Caco-2 (cell line): Measurements from ENCODE around the gene RNF151. TPM values are rescaled to one million over a fixed set of nuclear protein-coding genes. Genes with fewer than 3 reads are reported as not detected.

Experiments used
- BruUV-seq: library from RNA; stranded (reverse); fragments of 400-500 nt; replicated peaks from 2 replicates; lab custom pipeline; 2021; lab: Mats Ljungman, UMichigan
- CTCF ChIA-PET: fragments of 300-600 bp; sonication (Branson Sonifier 250); formaldehyde crosslinking; loops from one replicate; lab custom pipeline; 2022; ENCODE audit warnings: antibody characterized with exemption; lab: Charles Lee
- POLR2A ChIA-PET: fragments of 300-600 bp; sonication (Branson Sonifier 250); formaldehyde crosslinking; loops from one replicate; lab custom pipeline; 2022; ENCODE audit warnings: antibody characterized with exemption; lab: Charles Lee
- DNase-seq, 2 experiments: peaks; one replicate each; pipeline versions ENCODE4 v3.0.0 to v3.0.0-alpha.2; 2020 to 2022
- H3K27me3 ChIP-seq: replicated peaks from 2 replicates; pipeline ENCODE4 v1.6.0; 2011; ENCODE audit warnings: low read length; ENCODE audit not compliant: control insufficient read depth, insufficient read depth
- H3K36me3 ChIP-seq: 2 replicates; pipeline ENCODE4 v1.5.1; 2011; ENCODE audit warnings: low read length; ENCODE audit not compliant: control insufficient read depth, insufficient read depth
- H3K4me1 ChIP-seq: fragments of 250-450 bp; sonication (Bioruptor Pico); 2 replicates; pipeline ENCODE4 v1.5.1; 2020; ENCODE audit warnings: mild to moderate bottlenecking
- H3K4me3 ChIP-seq: 2 replicates; pipeline ENCODE4 v1.5.1; 2011; ENCODE audit warnings: low read depth, mild to moderate bottlenecking, control low read depth, low read length
- H3K9me3 ChIP-seq: fragments of 250-450 bp; sonication (Bioruptor Pico); 2 replicates; pipeline ENCODE4 v1.5.1; 2020; ENCODE audit warnings: mild to moderate bottlenecking, moderate library complexity
- H3K27ac Mint-ChIP-seq: one replicate; pipeline ENCODE4 v1.8.0; 2022; ENCODE audit warnings: mixed read lengths; ENCODE audit not compliant: unreplicated experiment
- H3K27me3 Mint-ChIP-seq: one replicate; pipeline ENCODE4 v1.8.0; 2022; ENCODE audit warnings: mixed read lengths; ENCODE audit not compliant: insufficient read depth, unreplicated experiment
- H3K36me3 Mint-ChIP-seq: one replicate; pipeline ENCODE4 v1.8.0; 2022; ENCODE audit warnings: mild to moderate bottlenecking, mixed read lengths; ENCODE audit not compliant: insufficient read depth, unreplicated experiment
- H3K4me1 Mint-ChIP-seq: one replicate; pipeline ENCODE4 v1.8.0; 2022; ENCODE audit warnings: low read depth, mixed read lengths; ENCODE audit not compliant: unreplicated experiment
- H3K4me3 Mint-ChIP-seq: one replicate; pipeline ENCODE4 v1.8.0; 2022; ENCODE audit warnings: mild to moderate bottlenecking, moderate library complexity, mixed read lengths; ENCODE audit not compliant: unreplicated experiment
- H3K9me3 Mint-ChIP-seq: one replicate; pipeline ENCODE4 v1.8.0; 2022; ENCODE audit warnings: mixed read lengths; ENCODE audit not compliant: unreplicated experiment
- CTCF ChIP-seq, 2 experiments: fragments of 200-600 bp in 1 of 2; IDR thresholded peaks; 1 replicate in 1 of 2; 2 replicates in 1 of 2; pipeline versions ENCODE4 v1.5.1 to v1.8.0; 2011 to 2022; ENCODE audit warnings: antibody characterized with exemption in 1 of 2, control low read depth in 1 of 2, inconsistent platforms in 1 of 2, low read depth in 1 of 2, low read length in 1 of 2, mild to moderate bottlenecking in 1 of 2, moderate library complexity in 1 of 2; ENCODE audit not compliant: insufficient read depth in 1 of 2, severe bottlenecking in 1 of 2, unreplicated experiment in 1 of 2
- intact Hi-C: fragments of 100-400 bp; cut with micrococcal nuclease; formaldehyde crosslinking; loops from one replicate; pipeline ENCODE4 v1.10.0; 2022; ENCODE audit not compliant: unreplicated experiment
- total RNA-seq: library from RNA; stranded (reverse); gene quantifications from 2 replicates; pipeline ENCODE4 v1.2.3, GENCODE V29; 2022

The RNF151 gene
- total RNA-seq, 1 experiment from 2014 or later, result not detected

GRCh38 chr16:1984347-1985225 is 17.9 kb downstream of the RNF151 start:
- H3K4me1 Mint-ChIP-seq, result peaks cover 14% of the 10 kb centered on the region
- intact Hi-C loops, result no loop called here
- peak; percentile 61 to 78 for DNase-seq
- H3K27me3 ChIP-seq, result no peaks in the 10 kb centered on the region
- H3K4me3 Mint-ChIP-seq, result peak overlapping the region; percentile 83
- H3K9me3 Mint-ChIP-seq, result no peaks in the 10 kb centered on the region
- H3K27me3 Mint-ChIP-seq, result no peaks in the 10 kb centered on the region
- peak overlapping the region; percentile 74 for H3K4me3 ChIP-seq
- peaks cover 19% of the 10 kb centered on the region for H3K4me1 ChIP-seq
- no peak for TF ChIP-seq CTCF (IDR thresholded peaks at IDR 0.05; ENCODE audit: insufficient read depth in 1 of 2, low read depth in 1 of 2, low read length in 1 of 2, severe bottlenecking in 1 of 2, unreplicated experiment in 1 of 2)
- H3K9me3 ChIP-seq, result no peaks in the 10 kb centered on the region
- BruUV-seq, result TSS peak; percentile 37
- ChIA-PET POLR2A (interaction anchor here (0.7 to 1.7 kb wide), 3 partner anchors 13 to 171 kb away, joined by 5 to 13 read pairs (median 12); partner anchors contain the start of genes RPS2, TBL3 and TRAF7), CTCF (interaction anchor here (0.9 to 1.5 kb wide), 2 partner anchors 13 to 44 kb away, joined by 3 read pairs; partner anchors contain the start of gene TBL3)
- peaks cover 38% of the 10 kb centered on the region for H3K36me3 Mint-ChIP-seq
- peak overlapping the region; percentile 76 for H3K27ac Mint-ChIP-seq
- peaks cover 5% of the 10 kb centered on the region; the same call in 1 of the 2 replicates for H3K36me3 ChIP-seq

- peaks cover 14% of the 10 kb centered on the region for H3K4me1 Mint-ChIP-seq
- ChIA-PET CTCF (no interaction called here), POLR2A (no interaction called here)
- DNase-seq, result no peak
- TF ChIP-seq CTCF (IDR thresholded peaks at IDR 0.05; ENCODE audit: insufficient read depth in 1 of 2, low read depth in 1 of 2, low read length in 1 of 2, severe bottlenecking in 1 of 2, unreplicated experiment in 1 of 2), result no peak
- H3K4me3 Mint-ChIP-seq, result peak overlapping the region; percentile 83
- intact Hi-C loops, result no loop called here
- Histone ChIP-seq H3K9me3 (no peaks in the 10 kb centered on the region), H3K4me3 (peak overlapping the region; percentile 74), H3K27me3 (no peaks in the 10 kb centered on the region), H3K4me1 (peaks cover 21% of the 10 kb centered on the region), H3K36me3 (peaks cover 5% of the 10 kb centered on the region; the same call in 1 of the 2 replicates)
- H3K36me3 Mint-ChIP-seq, result peaks cover 34% of the 10 kb centered on the region
- H3K27me3 Mint-ChIP-seq, result no peaks in the 10 kb centered on the region
- no peaks in the 10 kb centered on the region for H3K9me3 Mint-ChIP-seq
- H3K27ac Mint-ChIP-seq, result no peak overlapping the region
- no TSS peak for BruUV-seq
Measured at GRCh38 chr16:1985466-1986150, 19.0 kb downstream of the RNF151 start.

DNA sequence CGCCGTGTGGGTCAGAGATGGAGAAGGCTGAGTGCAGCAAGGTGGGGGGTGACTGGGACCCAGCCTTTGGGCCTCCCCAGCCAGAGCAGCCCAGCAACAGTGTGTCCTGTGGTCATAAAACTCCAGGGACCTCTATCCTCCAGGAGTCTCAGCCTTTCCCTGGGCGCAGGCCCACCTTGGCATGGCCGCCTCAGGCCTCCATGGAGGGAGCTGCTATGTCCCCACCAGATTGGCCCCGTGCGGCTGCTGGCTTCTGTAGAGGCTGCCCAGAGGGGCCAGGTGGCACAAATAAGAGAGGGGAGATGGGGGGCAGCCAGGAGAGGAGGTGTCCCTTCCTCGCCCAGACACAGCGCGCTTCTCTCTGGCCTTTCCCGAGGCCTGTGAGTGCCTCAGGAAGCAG is 20.5 kb downstream of the RNF151 start:
- Histone ChIP-seq H3K9me3 (no peaks in the 10 kb centered on the region), H3K4me3 (no peak overlapping the region), H3K36me3 (peaks cover 5% of the 10 kb centered on the region; the same call in 1 of the 2 replicates), H3K27me3 (no peaks in the 10 kb centered on the region), H3K4me1 (peaks cover 23% of the 10 kb centered on the region)
- H3K9me3 Mint-ChIP-seq, result no peaks in the 10 kb centered on the region
- peaks cover 14% of the 10 kb centered on the region for H3K4me1 Mint-ChIP-seq
- CTCF ChIA-PET, result no interaction called here
- H3K36me3 Mint-ChIP-seq, result peaks cover 25% of the 10 kb centered on the region
- H3K27me3 Mint-ChIP-seq, result no peaks in the 10 kb centered on the region
- peak overlapping the region; percentile 33 for H3K4me3 Mint-ChIP-seq
- no peak overlapping the region for H3K27ac Mint-ChIP-seq
- no peak for DNase-seq
- TF ChIP-seq CTCF (IDR thresholded peaks at IDR 0.05; ENCODE audit: insufficient read depth in 1 of 2, low read depth in 1 of 2, low read length in 1 of 2, severe bottlenecking in 1 of 2, unreplicated experiment in 1 of 2), result no peak
- intact Hi-C loops, result no loop called here
- POLR2A ChIA-PET, result no interaction called here
- BruUV-seq, result no TSS peak
